ENCODE data around the gene WTIP.
A peak's percentile ranks its signal among the peaks of the same experiment; 100 is the strongest.

DNA sequence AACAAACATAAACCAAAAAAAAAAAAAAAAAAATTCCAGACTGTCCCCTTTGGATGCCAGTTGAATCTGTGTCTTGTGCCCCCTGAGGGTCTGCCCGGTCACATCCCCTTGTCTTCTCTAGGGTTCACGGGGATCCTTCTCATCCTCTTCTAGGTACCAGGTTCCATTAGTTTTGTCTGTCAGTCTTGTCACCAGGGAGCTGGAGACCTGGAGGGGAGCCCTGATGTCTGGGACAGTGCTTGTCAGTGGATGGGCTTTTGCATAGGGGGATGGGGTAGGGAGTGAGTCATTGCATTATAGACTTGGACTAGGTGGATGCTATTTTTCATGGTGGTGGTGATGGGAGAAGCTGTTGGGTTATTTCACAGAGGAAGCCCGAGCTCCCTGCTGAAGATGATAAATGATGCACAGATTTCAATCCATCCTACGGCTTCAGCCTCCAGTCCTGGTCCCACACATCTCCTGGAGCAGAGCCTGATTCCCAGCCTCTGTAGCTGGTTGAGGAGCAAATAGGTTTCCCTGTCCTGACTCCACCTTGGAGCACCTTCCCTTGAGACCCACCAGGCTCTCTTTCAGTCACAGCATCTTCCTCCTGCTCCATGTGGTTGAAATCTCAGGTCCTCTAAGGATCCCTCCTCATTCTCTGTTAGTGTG, 26.0 kb downstream of the WTIP start:
- TF ChIP-seq POLR2AphosphoS5 (IDR thresholded peaks at IDR 0.05; ENCODE audit: low read depth, low read length), result peak; percentile 67
- TF ChIP-seq, protein P1, sequence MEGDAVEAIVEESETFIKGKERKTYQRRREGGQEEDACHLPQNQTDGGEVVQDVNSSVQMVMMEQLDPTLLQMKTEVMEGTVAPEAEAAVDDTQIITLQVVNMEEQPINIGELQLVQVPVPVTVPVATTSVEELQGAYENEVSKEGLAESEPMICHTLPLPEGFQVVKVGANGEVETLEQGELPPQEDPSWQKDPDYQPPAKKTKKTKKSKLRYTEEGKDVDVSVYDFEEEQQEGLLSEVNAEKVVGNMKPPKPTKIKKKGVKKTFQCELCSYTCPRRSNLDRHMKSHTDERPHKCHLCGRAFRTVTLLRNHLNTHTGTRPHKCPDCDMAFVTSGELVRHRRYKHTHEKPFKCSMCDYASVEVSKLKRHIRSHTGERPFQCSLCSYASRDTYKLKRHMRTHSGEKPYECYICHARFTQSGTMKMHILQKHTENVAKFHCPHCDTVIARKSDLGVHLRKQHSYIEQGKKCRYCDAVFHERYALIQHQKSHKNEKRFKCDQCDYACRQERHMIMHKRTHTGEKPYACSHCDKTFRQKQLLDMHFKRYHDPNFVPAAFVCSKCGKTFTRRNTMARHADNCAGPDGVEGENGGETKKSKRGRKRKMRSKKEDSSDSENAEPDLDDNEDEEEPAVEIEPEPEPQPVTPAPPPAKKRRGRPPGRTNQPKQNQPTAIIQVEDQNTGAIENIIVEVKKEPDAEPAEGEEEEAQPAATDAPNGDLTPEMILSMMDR (IDR thresholded peaks at IDR 0.05), result no peak
- TF ChIP-seq, protein P2, sequence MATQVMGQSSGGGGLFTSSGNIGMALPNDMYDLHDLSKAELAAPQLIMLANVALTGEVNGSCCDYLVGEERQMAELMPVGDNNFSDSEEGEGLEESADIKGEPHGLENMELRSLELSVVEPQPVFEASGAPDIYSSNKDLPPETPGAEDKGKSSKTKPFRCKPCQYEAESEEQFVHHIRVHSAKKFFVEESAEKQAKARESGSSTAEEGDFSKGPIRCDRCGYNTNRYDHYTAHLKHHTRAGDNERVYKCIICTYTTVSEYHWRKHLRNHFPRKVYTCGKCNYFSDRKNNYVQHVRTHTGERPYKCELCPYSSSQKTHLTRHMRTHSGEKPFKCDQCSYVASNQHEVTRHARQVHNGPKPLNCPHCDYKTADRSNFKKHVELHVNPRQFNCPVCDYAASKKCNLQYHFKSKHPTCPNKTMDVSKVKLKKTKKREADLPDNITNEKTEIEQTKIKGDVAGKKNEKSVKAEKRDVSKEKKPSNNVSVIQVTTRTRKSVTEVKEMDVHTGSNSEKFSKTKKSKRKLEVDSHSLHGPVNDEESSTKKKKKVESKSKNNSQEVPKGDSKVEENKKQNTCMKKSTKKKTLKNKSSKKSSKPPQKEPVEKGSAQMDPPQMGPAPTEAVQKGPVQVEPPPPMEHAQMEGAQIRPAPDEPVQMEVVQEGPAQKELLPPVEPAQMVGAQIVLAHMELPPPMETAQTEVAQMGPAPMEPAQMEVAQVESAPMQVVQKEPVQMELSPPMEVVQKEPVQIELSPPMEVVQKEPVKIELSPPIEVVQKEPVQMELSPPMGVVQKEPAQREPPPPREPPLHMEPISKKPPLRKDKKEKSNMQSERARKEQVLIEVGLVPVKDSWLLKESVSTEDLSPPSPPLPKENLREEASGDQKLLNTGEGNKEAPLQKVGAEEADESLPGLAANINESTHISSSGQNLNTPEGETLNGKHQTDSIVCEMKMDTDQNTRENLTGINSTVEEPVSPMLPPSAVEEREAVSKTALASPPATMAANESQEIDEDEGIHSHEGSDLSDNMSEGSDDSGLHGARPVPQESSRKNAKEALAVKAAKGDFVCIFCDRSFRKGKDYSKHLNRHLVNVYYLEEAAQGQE (IDR thresholded peaks at IDR 0.05; ENCODE audit: insufficient read depth in 1 of 2, low read depth in 2 of 2, low read length in 1 of 2), result no peak
- no peak for TF ChIP-seq SIN3A (IDR thresholded peaks at IDR 0.05; ENCODE audit: borderline replicate concordance, insufficient read depth, low read depth, low read length)
- no peak for TF ChIP-seq TCF7L2 (IDR thresholded peaks at IDR 0.05; ENCODE audit: low read depth, low read length)
